HL-60/S4 treated with retinoic acid at 250 ng/mL for 4 days and 3 days (cell line): Measurements from ENCODE around the gene FOXF2.

Experiments
- in situ Hi-C: fragments of 300-500 bp; cut with MboI; formaldehyde crosslinking; loops from 2 replicates; pipeline ENCODE4 v1.7.0; 2022; ENCODE audit warnings: low sequenced_read_pairs

FOXF2 gene

DNA sequence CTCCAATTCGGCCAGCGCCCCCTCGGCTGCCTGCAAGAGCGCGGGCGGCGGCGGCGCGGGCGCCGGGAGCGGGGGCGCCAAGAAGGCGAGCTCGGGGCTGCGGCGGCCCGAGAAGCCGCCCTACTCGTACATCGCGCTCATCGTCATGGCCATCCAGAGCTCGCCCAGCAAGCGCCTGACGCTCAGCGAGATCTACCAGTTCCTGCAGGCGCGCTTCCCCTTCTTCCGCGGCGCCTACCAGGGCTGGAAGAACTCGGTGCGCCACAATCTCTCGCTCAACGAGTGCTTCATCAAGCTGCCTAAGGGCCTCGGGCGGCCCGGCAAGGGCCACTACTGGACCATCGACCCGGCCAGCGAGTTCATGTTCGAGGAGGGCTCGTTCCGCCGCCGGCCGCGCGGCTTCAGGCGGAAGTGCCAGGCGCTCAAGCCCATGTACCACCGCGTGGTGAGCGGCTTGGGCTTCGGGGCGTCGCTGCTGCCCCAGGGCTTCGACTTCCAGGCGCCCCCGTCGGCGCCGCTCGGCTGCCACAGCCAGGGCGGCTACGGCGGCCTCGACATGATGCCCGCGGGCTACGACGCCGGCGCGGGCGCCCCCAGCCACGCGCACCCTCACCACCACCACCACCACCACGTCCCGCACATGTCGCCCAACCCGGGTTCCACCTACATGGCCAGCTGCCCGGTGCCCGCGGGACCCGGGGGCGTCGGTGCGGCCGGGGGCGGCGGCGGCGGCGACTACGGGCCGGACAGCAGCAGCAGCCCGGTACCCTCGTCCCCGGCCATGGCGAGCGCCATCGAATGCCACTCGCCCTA is 963 bp downstream of the FOXF2 start:
- in situ Hi-C loops, result no loop called here

DNA sequence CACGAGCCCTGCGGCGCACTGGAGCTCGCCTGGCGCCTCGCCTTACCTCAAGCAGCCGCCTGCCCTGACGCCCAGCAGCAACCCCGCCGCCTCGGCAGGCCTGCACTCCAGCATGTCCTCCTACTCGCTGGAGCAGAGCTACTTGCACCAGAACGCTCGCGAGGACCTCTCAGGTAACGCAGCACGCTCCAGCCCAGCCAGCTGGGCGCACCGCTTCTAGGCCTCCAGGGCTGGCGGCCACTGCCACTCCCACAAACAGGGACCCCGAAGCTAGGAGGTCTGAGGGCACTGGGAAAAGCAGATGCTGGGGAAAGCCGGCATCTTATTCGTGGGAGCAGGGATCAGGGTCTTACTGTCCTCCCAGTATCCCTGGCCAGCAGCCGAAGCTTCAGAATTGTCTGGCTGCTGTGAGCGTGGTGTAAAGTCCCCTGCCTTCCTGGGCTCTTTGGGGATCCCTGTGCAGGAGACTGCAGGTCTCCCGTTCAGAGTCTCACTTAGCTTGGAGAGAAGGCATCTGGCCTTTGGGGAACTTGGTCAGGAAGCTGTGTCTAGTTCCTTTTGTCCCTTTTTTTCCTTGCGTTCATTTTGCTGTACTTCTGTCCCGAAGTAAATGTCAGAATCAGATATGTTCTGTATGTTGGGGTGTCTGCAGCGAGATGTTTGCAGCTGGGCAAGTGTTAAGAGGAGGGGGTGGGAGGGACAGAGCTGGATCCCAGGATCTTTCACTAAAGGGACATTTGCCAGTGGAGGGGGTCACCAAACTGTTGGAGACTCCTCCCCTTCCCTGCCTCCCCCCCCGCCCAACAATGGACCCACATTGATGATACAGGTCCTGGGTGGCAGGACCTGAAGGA is 1.8 kb downstream of the FOXF2 start:
- in situ Hi-C loops, result no loop called here

DNA sequence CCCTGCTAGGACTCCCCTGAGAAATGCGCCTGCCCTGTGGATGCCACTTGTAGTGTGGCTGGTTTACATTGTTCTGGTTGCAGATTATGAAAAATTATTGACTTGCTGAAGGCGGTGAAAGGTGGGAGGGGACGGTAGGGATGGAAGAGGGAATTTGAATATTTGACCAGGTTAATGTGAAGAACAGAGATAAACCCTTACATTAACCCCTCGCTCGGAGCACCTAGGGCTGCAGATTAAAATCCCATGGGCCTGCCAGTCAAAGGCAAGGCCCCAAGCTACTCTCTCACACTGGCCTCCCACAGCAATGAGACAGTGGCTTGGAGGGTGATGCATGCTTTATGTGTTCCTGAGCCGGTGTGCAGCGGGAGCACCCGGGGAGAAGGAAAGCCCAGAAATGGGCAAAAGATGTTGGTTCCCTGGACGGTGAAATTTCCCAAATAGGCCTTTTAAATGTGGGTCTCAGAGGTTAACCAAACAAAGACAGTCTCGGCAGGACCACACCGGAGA is 2.5 kb downstream of the FOXF2 start:
- in situ Hi-C loops, result no loop called here

DNA sequence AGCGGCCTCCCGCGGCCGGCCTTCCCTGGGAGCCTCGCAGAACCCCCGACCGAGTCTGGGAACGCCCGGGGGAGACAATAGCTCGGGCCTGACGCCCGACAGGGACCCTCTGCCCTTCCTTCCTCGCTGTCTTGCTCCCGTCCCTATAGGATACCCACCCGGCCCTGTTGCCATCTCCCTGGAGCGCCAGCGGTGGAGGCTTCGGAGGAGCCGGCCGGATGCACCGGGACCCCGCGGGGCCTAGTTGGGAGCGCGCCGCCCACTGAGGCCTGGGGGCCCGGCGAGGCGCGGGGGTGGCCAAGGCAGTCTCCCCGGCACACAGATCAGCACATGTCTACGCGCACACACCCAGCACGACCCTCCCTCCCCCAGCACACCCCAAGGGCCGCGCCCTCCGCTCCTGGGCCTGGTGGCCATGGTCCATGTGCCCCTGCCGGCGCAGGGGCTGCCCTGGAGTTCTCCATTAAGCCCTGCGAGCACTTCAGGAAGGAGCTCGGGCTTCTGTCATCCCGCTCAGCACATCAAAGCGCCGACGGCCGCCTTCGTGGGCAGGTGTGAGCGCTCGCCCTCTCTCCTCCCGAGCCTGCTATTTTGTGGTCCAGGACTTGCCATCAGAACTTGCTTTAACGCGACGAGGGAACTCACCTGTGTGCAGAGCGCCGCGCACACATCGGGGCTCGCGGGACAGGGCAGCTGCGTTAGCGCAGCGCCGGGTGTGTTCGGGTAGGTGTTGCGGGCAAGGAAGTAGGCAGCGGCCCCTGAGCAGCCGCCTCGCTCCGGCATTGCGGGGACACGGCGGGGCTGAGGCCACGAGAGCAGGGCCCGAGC is 3.7 kb downstream of the FOXF2 start:
- in situ Hi-C loops, result no loop called here

DNA sequence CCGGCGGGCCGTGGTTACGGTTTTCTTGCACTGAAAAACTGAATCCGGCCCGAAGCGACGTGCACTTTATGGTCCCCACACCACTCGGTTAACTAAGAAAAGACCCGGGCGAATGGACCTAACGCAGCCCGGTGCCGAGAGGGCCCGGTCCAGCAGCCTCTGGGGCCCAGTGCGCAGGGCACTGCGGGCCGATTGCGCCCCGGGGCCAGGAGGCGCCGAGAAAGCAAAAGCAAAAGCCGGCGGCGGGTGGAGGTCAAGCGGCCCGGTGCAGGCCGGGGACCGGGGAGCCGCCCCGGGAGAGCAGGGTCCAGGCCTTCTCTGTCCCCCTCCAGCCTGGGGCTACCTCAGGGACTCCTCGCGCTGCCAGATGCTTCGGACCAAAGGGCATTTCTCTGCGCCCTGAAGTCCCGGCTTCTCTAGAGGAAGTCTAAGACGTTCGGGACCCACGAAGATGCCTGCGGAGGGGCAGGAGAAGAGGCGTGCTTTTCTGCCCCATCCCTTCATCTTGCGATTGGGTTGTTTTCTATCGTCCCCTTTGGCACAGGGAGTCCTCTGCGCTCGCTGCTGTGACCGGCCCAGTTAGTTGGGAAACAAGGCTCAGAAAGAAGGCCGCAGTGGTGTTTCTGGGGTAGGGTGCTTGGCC is 4.4 kb downstream of the FOXF2 start:
- in situ Hi-C loops, result no loop called here

DNA sequence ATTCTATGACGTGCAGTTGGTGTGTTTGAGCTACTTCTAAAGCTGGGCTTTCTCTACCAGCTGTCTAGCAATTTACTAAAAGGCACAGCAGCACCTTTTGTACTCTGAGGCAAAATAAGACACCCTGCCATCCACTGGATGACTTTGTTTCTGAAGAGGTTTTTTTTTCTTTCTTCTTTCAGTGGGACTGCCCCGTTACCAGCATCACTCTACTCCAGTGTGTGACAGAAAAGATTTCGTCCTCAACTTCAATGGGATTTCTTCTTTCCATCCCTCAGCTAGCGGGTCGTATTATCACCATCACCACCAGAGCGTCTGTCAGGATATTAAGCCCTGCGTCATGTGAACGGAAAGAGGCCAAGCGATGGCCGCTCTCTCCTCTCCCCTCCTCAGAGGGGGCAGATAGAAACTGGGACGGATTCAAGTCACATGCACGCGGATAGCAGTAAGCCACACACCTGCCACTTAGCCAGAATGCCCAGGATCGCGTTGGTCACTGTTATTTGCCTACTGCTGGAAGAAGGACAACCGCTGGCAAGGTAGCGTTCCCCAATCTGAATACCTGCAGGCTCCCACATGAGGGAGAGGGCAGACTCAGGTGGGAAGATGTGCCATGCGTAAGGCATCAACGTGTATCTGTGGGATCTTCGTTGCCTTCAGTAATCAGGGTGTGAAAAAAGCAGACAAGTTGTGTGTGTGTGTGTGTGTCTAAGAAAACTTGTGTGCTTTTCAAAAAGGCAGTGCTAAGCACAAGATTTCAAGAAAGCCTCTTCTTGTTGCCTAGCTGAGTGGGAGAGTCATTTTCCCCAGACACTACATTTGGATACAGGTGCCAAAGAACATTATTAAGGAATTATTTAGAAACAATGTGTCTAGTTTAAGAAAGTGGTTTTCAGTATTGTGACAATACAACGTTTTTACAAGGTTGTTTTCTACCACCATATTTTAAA is 5.4 kb downstream of the FOXF2 start:
- in situ Hi-C loops, result no loop called here

GRCh38 chr6:1395506-1395905 is 6.1 kb downstream of the FOXF2 start:
- in situ Hi-C loops, result no loop called here

- in situ Hi-C loops, result no loop called here
Measured at GRCh38 chr6:1395941-1396908, 6.8 kb downstream of the FOXF2 start.

DNA sequence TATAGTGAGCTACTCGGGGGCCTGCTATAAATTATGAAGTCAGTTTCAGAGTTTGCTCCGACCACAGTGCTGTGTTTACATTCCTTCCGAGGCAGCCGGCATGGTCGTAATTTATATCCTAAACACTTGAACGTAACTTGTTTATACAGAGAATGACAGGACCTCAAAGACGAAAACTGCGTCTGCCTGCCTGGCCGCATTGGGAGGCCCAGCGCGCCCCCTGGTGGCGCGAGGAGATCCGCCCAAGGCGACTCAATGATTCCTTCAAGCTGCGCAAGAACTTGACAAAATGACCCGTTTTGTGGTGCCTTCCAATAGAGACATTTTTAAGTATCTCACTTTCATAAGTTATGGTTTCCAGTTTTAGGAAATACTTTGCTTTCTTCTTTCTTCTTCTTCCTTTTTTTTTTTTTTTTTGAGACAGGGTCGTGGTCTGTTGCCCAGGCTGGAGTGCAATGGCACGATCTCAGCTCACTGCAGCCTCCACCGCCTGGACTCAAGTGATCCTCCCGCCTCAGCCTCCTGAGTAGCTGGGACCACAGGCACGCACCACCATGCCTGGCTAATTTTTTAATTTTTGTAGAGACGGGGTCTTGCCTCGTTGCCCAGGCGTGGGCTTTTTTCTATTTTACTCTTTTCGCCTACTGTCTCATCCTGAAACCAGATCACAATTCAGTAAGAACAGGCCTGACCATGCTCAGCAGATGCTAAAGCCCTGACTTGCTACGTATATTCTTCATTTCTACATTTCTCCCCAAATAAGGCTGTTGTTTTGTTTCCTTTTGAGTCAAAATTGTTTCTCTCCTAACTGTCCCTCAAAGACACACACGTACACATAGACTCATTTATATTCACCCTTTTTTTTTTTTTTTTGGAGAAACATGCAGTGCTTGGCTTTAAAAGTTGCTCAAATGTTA is 7.8 kb downstream of the FOXF2 start:
- in situ Hi-C loops, result no loop called here

GRCh38 chr6:1399085-1399780 is 9.9 kb downstream of the FOXF2 start:
- in situ Hi-C loops, result no loop called here

GRCh38 chr6:1400126-1400850 is 10.9 kb downstream of the FOXF2 start:
- in situ Hi-C loops, result loop anchor here (25.0 kb wide), 1 partner anchor 613 kb away; no protein-coding TSS in a partner anchor

DNA sequence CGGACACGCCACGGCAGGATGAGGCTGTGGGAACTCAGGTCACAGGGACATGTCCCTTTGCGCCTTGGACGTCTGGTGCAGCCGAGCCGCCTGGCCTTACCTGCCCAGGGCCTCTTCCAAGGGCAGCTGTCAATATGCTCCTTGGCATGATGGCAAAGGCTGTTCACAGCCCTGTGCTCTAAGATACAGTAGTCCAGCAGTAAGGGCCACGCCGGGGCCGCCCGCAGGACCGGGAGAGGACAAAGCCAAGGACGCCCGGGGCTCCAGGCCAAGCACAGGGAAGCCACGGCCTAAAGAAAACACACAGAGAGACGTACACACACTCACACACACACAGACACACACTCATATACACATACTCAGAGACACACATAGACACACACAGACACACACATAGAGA is 13.0 kb downstream of the FOXF2 start:
- in situ Hi-C loops, result loop anchor here (25.0 kb wide), 1 partner anchor 615 kb away; no protein-coding TSS in a partner anchor

DNA sequence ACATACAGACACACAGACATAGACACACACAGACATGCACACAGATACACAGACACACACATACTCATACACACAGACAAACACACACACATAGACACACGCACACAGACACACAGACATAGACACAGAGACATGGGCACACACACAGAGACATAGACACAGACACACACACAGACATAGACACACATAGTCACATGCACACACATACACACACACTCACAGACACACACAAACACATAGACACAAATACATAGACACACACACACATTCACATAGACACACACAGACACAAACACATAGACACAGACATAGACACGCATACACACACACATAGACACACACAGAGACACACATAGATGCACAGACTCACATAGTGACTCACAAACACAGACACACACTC is 13.5 kb downstream of the FOXF2 start:
- in situ Hi-C loops, result loop anchor here (25.0 kb wide), 1 partner anchor 616 kb away; no protein-coding TSS in a partner anchor

GRCh38 chr6:1403851-1404712 is 14.7 kb downstream of the FOXF2 start:
- in situ Hi-C loops, result loop anchor here (25.0 kb wide), 1 partner anchor 617 kb away; no protein-coding TSS in a partner anchor

DNA sequence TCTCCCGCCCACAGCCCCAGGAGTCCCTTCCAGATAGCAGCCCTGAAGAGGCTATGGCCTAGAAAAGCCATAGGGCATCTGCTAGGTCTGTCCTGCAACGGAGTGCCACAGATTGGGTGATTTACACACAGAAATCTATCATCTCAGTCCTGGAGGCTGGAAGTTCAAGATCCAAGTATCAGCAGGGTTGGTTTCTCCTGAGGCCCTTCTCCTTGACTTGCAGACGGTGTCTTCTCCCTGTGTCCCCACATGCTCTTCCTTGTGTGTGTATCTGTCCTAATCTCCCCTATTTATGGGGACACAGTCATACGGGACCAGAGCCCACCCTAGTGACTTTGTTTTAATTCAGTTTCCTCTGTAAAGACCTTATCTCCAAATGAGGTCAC is 15.3 kb downstream of the FOXF2 start:
- in situ Hi-C loops, result loop anchor here (25.0 kb wide), 1 partner anchor 617 kb away; no protein-coding TSS in a partner anchor
